ENCODE data around the gene MYLK. TPM values are rescaled to one million over a fixed set of nuclear protein-coding genes. Genes with fewer than 3 reads are reported as not detected.

MYLK gene
- total and polyA plus RNA-seq, 2 of the 4 experiments (the other 2 are of a cell fraction), result 299 to 484 TPM

DNA sequence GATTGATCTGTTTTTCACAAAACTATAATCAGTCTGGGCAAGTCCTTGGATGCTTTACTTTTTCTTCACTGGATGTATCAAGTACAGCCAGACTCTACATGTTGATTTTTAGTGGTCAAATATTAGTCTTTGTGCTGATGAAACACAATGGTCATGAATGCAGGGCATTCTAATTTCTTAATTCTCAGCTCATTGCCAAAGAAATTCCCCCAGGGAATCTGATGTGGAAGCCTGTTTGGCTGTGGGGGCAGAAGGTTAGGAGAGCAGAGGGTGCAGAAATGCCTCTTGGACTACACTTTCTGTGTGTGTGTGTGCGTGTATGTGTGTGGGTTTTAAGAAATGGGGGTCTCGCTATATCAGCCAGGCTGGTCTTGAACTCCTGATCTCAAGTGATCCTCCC lies 250.6 kb downstream of the MYLK start:
- H3K79me1 ChIP-seq (ENCODE audit: low read depth in 1 of 2, low read length in 2 of 2), result peaks cover 7 to 55% of the 10 kb centered on the region in 2 experiments; a peak in 3 of 4 replicates
- peak overlapping the region; percentile 90 for H2BK120ac ChIP-seq (ENCODE audit: low read depth, low read length)
- H3K18ac ChIP-seq (ENCODE audit: low read depth, low read length), result peak overlapping the region; percentile 6; the same call in 1 of the 2 replicates
- H4K8ac ChIP-seq (ENCODE audit: low read depth in 2 of 2, low read length in 2 of 2), result peak overlapping the region; percentile 24 to 87; a peak in 2 of 4 replicates
- dilution Hi-C loops (cut with HindIII; ENCODE audit: low sequenced_read_pairs, unreplicated experiment) (no loop called here), intact Hi-C loops (cut with micrococcal nuclease) (no loop called here), in situ Hi-C loops (cut with MboI; ENCODE audit: low sequenced_read_pairs) (no loop called here)
- peak overlapping the region; percentile 97 for H2AK5ac ChIP-seq (ENCODE audit: low read depth, low read length)
- ChIA-PET CTCF (no interaction called here), POLR2A (ENCODE audit: unreplicated experiment) (no interaction called here)
- peak overlapping the region; percentile 46; the same call in 1 of the 3 replicates for H2BK15ac ChIP-seq (ENCODE audit: low read depth, low read length)
- peak overlapping the region; percentile 80; the same call in 1 of the 2 replicates for H3K27ac ChIP-seq (ENCODE audit: insufficient read depth, low read length)
- H3K9ac ChIP-seq (ENCODE audit: low read depth, low read length), result no peak overlapping the region
- no TSS peak for BruUV-seq (replicated peaks)
- H3K4me3 ChIP-seq (ENCODE audit: insufficient read depth, low read depth, low read length), result no peak overlapping the region
- H3K36me3 ChIP-seq (ENCODE audit: control insufficient read depth, insufficient read depth, low read length), result peaks cover 70% of the 10 kb centered on the region
- no peak overlapping the region for H3K4me2 ChIP-seq (ENCODE audit: low read depth, low read length)
- no peak overlapping the region for H2AK9ac ChIP-seq (replicated peaks; ENCODE audit: low read depth, low read length, poor library complexity)
- peaks cover 33% of the 10 kb centered on the region for H3K4me1 ChIP-seq (ENCODE audit: control insufficient read depth, insufficient read depth, low read length)
- WGBS, 2 experiments (ENCODE audit: extremely low coverage in 2 of 2, insufficient read length in 1 of 2), result no CpG with 5 or more reads among the region's 2 CpGs
- no peak for DNase-seq
- H2AFZ ChIP-seq (replicated peaks; ENCODE audit: low read length, poor library complexity), result no peak overlapping the region
- H3K14ac ChIP-seq (replicated peaks; ENCODE audit: low read depth, low read length), result peak overlapping the region; percentile 42
- H3K56ac ChIP-seq (ENCODE audit: extremely low read depth, insufficient read depth, low read length), result no peak overlapping the region
- no peaks in the 10 kb centered on the region for H3K9me3 ChIP-seq (ENCODE audit: control insufficient read depth, insufficient read depth, low read length)
- no peaks in the 10 kb centered on the region for H3K27me3 ChIP-seq (ENCODE audit: control insufficient read depth, insufficient read depth, low read length)
- peak overlapping the region; percentile 49; the same call in 1 of the 2 replicates for H3K23ac ChIP-seq (ENCODE audit: low read depth, low read length)
- no peak for TF ChIP-seq MAZ (IDR thresholded peaks at IDR 0.05; ENCODE audit: borderline replicate concordance, low read depth, low read length)
- TF ChIP-seq FOS (IDR thresholded peaks at IDR 0.05; ENCODE audit: low read depth, low read length), result no peak
- TF ChIP-seq, protein P1, sequence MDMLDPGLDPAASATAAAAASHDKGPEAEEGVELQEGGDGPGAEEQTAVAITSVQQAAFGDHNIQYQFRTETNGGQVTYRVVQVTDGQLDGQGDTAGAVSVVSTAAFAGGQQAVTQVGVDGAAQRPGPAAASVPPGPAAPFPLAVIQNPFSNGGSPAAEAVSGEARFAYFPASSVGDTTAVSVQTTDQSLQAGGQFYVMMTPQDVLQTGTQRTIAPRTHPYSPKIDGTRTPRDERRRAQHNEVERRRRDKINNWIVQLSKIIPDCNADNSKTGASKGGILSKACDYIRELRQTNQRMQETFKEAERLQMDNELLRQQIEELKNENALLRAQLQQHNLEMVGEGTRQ (IDR thresholded peaks at IDR 0.05; ENCODE audit: low read depth, low read length), result no peak
- TF ChIP-seq, protein P2, sequence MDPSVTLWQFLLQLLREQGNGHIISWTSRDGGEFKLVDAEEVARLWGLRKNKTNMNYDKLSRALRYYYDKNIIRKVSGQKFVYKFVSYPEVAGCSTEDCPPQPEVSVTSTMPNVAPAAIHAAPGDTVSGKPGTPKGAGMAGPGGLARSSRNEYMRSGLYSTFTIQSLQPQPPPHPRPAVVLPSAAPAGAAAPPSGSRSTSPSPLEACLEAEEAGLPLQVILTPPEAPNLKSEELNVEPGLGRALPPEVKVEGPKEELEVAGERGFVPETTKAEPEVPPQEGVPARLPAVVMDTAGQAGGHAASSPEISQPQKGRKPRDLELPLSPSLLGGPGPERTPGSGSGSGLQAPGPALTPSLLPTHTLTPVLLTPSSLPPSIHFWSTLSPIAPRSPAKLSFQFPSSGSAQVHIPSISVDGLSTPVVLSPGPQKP (IDR thresholded peaks at IDR 0.05; ENCODE audit: borderline replicate concordance, low read depth, low read length), result no peak
- TF ChIP-seq POLR2A (IDR thresholded peaks at IDR 0.05; ENCODE audit: low read depth, low read length), result no peak
- no peak for TF ChIP-seq RCOR1 (IDR thresholded peaks at IDR 0.05; ENCODE audit: insufficient replicate concordance, low read length)
- TF ChIP-seq, protein P3, sequence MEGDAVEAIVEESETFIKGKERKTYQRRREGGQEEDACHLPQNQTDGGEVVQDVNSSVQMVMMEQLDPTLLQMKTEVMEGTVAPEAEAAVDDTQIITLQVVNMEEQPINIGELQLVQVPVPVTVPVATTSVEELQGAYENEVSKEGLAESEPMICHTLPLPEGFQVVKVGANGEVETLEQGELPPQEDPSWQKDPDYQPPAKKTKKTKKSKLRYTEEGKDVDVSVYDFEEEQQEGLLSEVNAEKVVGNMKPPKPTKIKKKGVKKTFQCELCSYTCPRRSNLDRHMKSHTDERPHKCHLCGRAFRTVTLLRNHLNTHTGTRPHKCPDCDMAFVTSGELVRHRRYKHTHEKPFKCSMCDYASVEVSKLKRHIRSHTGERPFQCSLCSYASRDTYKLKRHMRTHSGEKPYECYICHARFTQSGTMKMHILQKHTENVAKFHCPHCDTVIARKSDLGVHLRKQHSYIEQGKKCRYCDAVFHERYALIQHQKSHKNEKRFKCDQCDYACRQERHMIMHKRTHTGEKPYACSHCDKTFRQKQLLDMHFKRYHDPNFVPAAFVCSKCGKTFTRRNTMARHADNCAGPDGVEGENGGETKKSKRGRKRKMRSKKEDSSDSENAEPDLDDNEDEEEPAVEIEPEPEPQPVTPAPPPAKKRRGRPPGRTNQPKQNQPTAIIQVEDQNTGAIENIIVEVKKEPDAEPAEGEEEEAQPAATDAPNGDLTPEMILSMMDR (conservative IDR thresholded peaks at IDR 0.05; ENCODE audit: low read depth, low read length), result no peak
- TF ChIP-seq RAD21 (IDR thresholded peaks at IDR 0.05; ENCODE audit: low read length), result no peak
- no peak for TF ChIP-seq SMC3 (IDR thresholded peaks at IDR 0.05; ENCODE audit: low read depth, low read length)
- peak overlapping the region; percentile 88; the same call in 1 of the 2 replicates for H4K91ac ChIP-seq (ENCODE audit: insufficient read depth, low read depth, low read length)
- ATAC-seq (ENCODE audit: low read depth), result peak; percentile 1; the same call in 1 of the 2 replicates
- H2BK5ac ChIP-seq (ENCODE audit: low read depth, low read length, poor library complexity, severe bottlenecking), result no peak overlapping the region
- H4K20me1 ChIP-seq (ENCODE audit: insufficient read depth, low read length), result no peaks in the 10 kb centered on the region; the same call in none of the 2 replicates
- peaks cover 38% of the 10 kb centered on the region for H3K9me1 ChIP-seq (ENCODE audit: insufficient read depth, low read length)
- H4K5ac ChIP-seq (ENCODE audit: low read depth, low read length), result no peak overlapping the region
- H3K4ac ChIP-seq (ENCODE audit: low read depth, low read length), result peak overlapping the region; percentile 83
- H2BK20ac ChIP-seq (ENCODE audit: low read depth, low read length), result peak overlapping the region; percentile 58

All from IMR-90 (cell line).